DOHH2 (cell line): Measurements from ENCODE around the gene ERVFRD-1.

ENCODE experiments used
- H3F3A ChIP-seq: fragments of 200-600 bp; sonication (generic), shearing (Covaris generic); 2 replicates; pipeline ENCODE4 v1.6.0; 2016; ENCODE audit warnings: antibody characterized with exemption, mild to moderate bottlenecking; ENCODE audit not compliant: control insufficient read depth, insufficient read depth
- H3K27ac ChIP-seq: fragments of 200-600 bp; sonication (generic); 2 replicates; pipeline ENCODE4 v1.5.1; 2014; ENCODE audit warnings: low read depth, mild to moderate bottlenecking, low read length, moderate library complexity
- H3K27me3 ChIP-seq: fragments of 200-600 bp; sonication (generic); 2 replicates; pipeline ENCODE4 v1.6.1; 2014; ENCODE audit warnings: mild to moderate bottlenecking, low read length, mixed read lengths; ENCODE audit not compliant: control insufficient read depth
- H3K36me3 ChIP-seq: fragments of 200-600 bp; sonication (generic); 2 replicates; pipeline ENCODE4 v1.6.1; 2014; ENCODE audit warnings: mild to moderate bottlenecking, low read length, moderate library complexity, mixed read lengths; ENCODE audit not compliant: control insufficient read depth
- H3K4me1 ChIP-seq: fragments of 200-600 bp; sonication (generic); 2 replicates; pipeline ENCODE4 v1.6.1; 2014; ENCODE audit warnings: mild to moderate bottlenecking, low read length, mixed read lengths; ENCODE audit not compliant: control insufficient read depth
- H3K4me2 ChIP-seq: fragments of 200-600 bp; sonication (generic); 2 replicates; pipeline ENCODE4 v1.6.0; 2014; ENCODE audit warnings: mild to moderate bottlenecking, low read length, moderate library complexity
- H3K4me3 ChIP-seq: fragments of 200-600 bp; sonication (generic); 2 replicates; pipeline ENCODE4 v1.5.1; 2014; ENCODE audit warnings: mild to moderate bottlenecking, low read length, mixed read lengths
- H3K79me2 ChIP-seq: fragments of 200-600 bp; sonication (generic); 2 replicates; pipeline ENCODE4 v1.6.1; 2014; ENCODE audit warnings: mild to moderate bottlenecking, low read length, mixed read lengths; ENCODE audit not compliant: control insufficient read depth
- H3K9me2 ChIP-seq: fragments of 200-600 bp; sonication (generic); replicated peaks from 2 replicates; pipeline ENCODE4 v1.6.1; 2014; ENCODE audit warnings: mild to moderate bottlenecking, low read length, mixed read lengths; ENCODE audit not compliant: control insufficient read depth
- H3K9me3 ChIP-seq: fragments of 200-600 bp; sonication (generic); 2 replicates; pipeline ENCODE4 v1.6.1; 2014; ENCODE audit warnings: antibody characterized with exemption, low read length, mixed read lengths; ENCODE audit not compliant: control insufficient read depth, insufficient read depth
- H4K20me1 ChIP-seq: fragments of 200-600 bp; sonication (generic); 2 replicates; pipeline ENCODE4 v1.6.0; 2014; ENCODE audit warnings: low read depth, mild to moderate bottlenecking, antibody characterized with exemption, low read length, moderate library complexity; ENCODE audit not compliant: control insufficient read depth, insufficient read depth
- CTCF ChIP-seq: fragments of 200-600 bp; sonication (generic); IDR thresholded peaks from one replicate; pipeline ENCODE4 v1.5.1; 2014; ENCODE audit warnings: antibody characterized with exemption, mild to moderate bottlenecking, low read depth, low read length; ENCODE audit not compliant: poor library complexity, severe bottlenecking
- EZH2phosphoT487 ChIP-seq: fragments of 200-600 bp; sonication (generic); IDR thresholded peaks from 2 replicates; pipeline ENCODE4 v1.6.1; 2017; ENCODE audit warnings: borderline replicate concordance, mild to moderate bottlenecking, antibody characterized with exemption, low read length, moderate library complexity, mixed read lengths

ERVFRD-1 gene

GRCh38 chr6:11066505-11067347 lies 44.8 kb downstream of the ERVFRD-1 start:
- Histone ChIP-seq H3F3A (no peaks in the 10 kb centered on the region), H3K9me3 (no peaks in the 10 kb centered on the region), H3K9me2 (no peaks in the 10 kb centered on the region), H3K4me2 (no peak overlapping the region), H3K4me1 (no peaks in the 10 kb centered on the region), H3K27ac (no peak overlapping the region), H3K4me3 (no peak overlapping the region), H3K36me3 (no peaks in the 10 kb centered on the region), H4K20me1 (no peaks in the 10 kb centered on the region), H3K79me2 (no peaks in the 10 kb centered on the region), H3K27me3 (peaks cover 15% of the 10 kb centered on the region)
- no peak for TF ChIP-seq CTCF

GRCh38 chr6:11065436-11066202 lies 45.9 kb downstream of the ERVFRD-1 start:
- Histone ChIP-seq H3K4me1 (no peaks in the 10 kb centered on the region), H3K79me2 (no peaks in the 10 kb centered on the region), H3K36me3 (no peaks in the 10 kb centered on the region), H3K4me3 (no peak overlapping the region), H4K20me1 (no peaks in the 10 kb centered on the region), H3K4me2 (no peak overlapping the region), H3K9me2 (no peaks in the 10 kb centered on the region), H3K27ac (no peak overlapping the region), H3K9me3 (no peaks in the 10 kb centered on the region), H3F3A (no peaks in the 10 kb centered on the region), H3K27me3 (peaks cover 18% of the 10 kb centered on the region)
- no peak for TF ChIP-seq CTCF

GRCh38 chr6:11064836-11065235 lies 46.7 kb downstream of the ERVFRD-1 start:
- Histone ChIP-seq H4K20me1 (no peaks in the 10 kb centered on the region), H3K4me3 (no peak overlapping the region), H3K27me3 (peaks cover 18% of the 10 kb centered on the region), H3F3A (no peaks in the 10 kb centered on the region), H3K4me1 (no peaks in the 10 kb centered on the region), H3K79me2 (no peaks in the 10 kb centered on the region), H3K27ac (no peak overlapping the region), H3K9me2 (no peaks in the 10 kb centered on the region), H3K36me3 (no peaks in the 10 kb centered on the region), H3K4me2 (no peak overlapping the region), H3K9me3 (no peaks in the 10 kb centered on the region)
- TF ChIP-seq EZH2phosphoT487 (no peak), CTCF (no peak)
